Mucosa of gallbladder (tissue), 1 donor: Measurements from ENCODE around the gene C3orf49. TPM values are rescaled to one million over a fixed set of nuclear protein-coding genes. Genes with fewer than 3 reads are reported as not detected.

Experiments
- DNase-seq: peaks from one replicate; pipeline ENCODE4 v3.0.0-alpha.2; 2020; ENCODE audit warnings: low spot score
- total RNA-seq: library from RNA; stranded (reverse); gene quantifications from one replicate; pipeline ENCODE4 v1.2.1, GENCODE V29; 2021
- donor health status: DM: no; HTN: no; CAD: no.

C3orf49 gene
- total RNA-seq, 1 donor from 2014 or later, result not detected

DNA sequence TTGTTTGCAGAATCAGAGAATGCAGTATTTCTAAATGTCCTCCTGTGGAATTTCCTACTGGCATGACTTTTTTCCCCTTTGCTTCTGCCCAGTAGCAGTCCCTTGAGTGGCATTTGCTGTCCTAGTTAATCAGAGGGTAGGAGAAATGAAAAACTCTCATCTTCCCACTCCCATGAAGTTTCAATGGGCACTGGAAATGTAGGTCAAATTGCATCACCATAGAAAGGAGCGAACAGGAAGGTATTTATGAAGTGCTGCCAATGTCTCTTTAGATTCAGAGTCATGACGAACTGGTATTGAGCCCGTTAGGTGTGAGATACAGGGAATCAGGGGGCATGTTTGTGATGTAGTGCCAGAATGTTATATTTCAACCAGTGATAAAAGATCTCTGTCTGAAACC is 67.8 kb downstream of the C3orf49 start:
- DNase-seq, result no peak

DNA sequence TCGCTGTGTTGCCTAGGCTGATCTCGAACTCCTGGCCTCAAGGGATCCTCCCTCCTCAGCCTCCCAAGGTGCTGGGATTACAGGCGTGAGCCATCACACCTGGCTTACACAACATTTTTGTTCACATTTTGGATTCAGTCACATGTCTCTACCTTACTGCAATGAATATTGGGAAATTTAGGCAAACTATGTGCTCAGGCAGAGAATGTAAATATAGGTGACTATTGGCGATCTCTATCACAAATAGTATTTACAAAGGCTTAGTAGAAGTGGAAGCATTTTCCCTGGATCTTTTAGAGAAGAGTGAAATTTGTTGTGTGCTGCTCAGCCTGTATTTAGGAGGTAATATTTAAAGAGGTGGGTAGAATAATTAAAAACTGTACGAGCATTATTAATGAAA is 72.4 kb downstream of the C3orf49 start:
- DNase-seq, result no peak

DNA sequence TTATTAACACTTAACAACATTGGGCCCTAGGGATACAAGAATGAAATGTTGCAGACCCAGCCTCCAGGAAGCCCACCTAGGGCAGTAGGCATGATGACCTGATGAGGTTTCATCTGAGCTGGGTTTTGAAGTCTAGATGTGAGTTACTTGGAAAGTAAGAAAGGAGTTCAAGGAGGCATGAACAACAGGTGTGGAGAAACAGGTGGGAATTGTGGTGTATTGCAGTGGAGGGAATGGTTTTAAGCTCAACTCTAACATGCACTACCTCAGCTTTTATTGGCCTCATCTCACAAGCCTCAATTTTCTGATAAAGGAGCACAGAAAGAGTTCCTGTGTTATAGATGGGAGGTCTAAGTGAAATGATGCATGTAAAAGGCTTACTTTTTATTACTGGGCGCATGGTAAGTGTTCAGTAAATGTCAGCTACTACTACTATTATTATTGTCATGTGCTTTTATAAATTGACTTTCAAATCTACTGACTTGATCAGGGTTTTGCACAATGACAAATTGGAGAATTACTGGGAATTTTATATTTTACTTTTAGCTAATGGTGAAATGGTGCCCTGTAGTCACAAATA is 73.8 kb downstream of the C3orf49 start:
- DNase-seq, result no peak

GRCh38 chr3:63895422-63896189 is 76.5 kb downstream of the C3orf49 start:
- no peak for DNase-seq

DNA sequence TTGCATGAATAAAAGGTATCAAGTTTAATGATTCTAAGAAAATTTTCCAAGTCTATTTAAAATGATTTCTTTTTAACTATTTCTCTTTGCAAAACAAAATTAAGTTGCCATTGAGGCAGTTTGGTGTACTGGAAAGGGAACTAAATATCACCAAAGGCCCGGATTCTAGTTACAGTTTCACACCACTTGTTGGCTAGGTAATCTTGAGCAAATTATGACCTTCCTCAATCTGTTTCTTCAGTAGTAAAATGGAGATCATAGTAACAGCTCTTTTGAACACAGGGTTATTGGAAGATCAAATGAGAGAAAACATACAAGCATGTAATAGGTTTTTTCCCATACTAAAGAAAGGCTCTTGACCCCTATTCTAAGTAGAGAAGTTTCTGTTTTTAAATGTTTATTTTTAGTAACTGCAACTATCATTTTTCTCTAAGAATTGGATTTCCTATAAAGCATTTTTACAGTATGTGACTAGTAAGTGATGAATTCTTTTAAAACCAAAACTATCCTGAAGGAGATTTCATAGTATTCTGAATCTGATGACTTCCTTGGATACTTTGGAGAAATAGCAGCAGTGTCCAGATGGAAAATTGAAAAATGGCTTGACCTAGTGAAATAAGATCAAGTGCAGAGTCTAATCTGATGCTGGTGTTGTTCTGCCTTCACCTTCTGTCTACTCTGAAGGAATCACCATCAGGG is 77.4 kb downstream of the C3orf49 start:
- no peak for DNase-seq

Other genes starting within 250 kb of the C3orf49 start
- gene SNTN, start 166.6 kb upstream of the C3orf49 start, total RNA-seq, result not detected
- 48.3 TPM for gene THOC7, start 44.5 kb downstream of the C3orf49 start, total RNA-seq
- 33.0 TPM for gene ATXN7, start 44.6 kb downstream of the C3orf49 start, total RNA-seq
- not detected for gene SCAANT1, start 93.1 kb downstream of the C3orf49 start, total RNA-seq
- gene PSMD6, start 204.2 kb downstream of the C3orf49 start, total RNA-seq, result 53.5 TPM